Fibroblast of the aortic adventitia (primary cell): Measurements from ENCODE around the gene HOXA11. TPM values are rescaled to one million over a fixed set of nuclear protein-coding genes. Genes with fewer than 3 reads are reported as not detected.

Source experiments
- DNase-seq: peaks from one replicate; pipeline ENCODE4 v3.0.0-alpha.2; 2010; ENCODE audit warnings: low read depth
- H3K4me3 ChIP-seq: 2 replicates; pipeline ENCODE4 v1.5.1; 2011; ENCODE audit warnings: low read depth, mild to moderate bottlenecking, control low read depth, low read length, moderate library complexity
- total RNA-seq: library from RNA; depleted of rRNA; stranded (reverse); fragments of >200 nt; gene quantifications from 2 replicates; pipeline ENCODE4 v1.2.3, GENCODE V29; 2012; ENCODE audit warnings: low replicate concordance
- TF ChIP-seq, protein P1 (sequence below): IDR thresholded peaks from 2 replicates; pipeline ENCODE4 v1.5.1; 2011; ENCODE audit warnings: mild to moderate bottlenecking, low read length, control low read depth, inconsistent platforms; ENCODE audit not compliant: insufficient read depth

The HOXA11 gene
- total RNA-seq, 1 donor = not detected

DNA sequence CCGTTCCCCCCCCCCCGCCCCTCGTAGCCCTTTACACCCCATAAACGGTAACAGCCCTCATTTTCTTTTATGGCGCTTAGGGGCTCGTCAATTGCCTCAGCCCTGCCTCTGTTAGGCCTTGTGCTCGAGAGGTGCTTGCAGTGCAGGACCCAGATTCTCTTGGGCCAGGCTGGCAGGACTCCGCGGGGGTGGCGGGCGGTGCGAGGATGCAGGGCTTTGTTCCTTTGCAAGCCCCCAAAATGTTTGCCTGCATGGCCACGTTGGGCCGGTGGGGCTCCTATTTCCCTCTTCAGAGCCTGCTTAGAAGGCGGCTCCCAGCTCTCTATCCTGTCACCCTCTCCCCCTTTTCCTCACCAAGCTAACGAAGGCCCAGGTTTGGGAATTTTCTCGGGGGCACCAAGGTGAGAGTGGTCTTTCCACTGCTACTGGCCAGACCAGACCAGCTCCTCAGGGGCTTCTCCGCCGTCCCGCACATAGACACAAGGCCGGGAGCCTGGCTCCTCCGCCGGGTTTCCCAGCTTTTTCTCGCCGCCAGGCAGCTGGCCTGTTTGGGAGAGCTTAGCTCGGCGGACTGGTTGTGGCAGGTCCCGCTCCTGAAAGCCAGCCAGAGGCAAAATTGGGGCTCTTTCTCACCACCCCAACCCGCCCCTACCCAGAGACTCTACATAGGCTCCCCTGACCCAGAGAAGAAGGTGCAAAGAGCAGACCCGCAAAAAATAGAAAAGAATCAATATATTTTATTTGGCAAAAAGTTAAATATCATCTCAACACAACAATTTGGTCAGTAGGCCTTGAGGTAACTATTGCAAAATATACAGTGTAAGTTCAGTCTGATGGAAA, 23.1 kb downstream of the HOXA11 start:
- H3K4me3 ChIP-seq = no peak overlapping the region
- no peak for DNase-seq
- TF ChIP-seq, protein P1, sequence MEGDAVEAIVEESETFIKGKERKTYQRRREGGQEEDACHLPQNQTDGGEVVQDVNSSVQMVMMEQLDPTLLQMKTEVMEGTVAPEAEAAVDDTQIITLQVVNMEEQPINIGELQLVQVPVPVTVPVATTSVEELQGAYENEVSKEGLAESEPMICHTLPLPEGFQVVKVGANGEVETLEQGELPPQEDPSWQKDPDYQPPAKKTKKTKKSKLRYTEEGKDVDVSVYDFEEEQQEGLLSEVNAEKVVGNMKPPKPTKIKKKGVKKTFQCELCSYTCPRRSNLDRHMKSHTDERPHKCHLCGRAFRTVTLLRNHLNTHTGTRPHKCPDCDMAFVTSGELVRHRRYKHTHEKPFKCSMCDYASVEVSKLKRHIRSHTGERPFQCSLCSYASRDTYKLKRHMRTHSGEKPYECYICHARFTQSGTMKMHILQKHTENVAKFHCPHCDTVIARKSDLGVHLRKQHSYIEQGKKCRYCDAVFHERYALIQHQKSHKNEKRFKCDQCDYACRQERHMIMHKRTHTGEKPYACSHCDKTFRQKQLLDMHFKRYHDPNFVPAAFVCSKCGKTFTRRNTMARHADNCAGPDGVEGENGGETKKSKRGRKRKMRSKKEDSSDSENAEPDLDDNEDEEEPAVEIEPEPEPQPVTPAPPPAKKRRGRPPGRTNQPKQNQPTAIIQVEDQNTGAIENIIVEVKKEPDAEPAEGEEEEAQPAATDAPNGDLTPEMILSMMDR = no peak

DNA sequence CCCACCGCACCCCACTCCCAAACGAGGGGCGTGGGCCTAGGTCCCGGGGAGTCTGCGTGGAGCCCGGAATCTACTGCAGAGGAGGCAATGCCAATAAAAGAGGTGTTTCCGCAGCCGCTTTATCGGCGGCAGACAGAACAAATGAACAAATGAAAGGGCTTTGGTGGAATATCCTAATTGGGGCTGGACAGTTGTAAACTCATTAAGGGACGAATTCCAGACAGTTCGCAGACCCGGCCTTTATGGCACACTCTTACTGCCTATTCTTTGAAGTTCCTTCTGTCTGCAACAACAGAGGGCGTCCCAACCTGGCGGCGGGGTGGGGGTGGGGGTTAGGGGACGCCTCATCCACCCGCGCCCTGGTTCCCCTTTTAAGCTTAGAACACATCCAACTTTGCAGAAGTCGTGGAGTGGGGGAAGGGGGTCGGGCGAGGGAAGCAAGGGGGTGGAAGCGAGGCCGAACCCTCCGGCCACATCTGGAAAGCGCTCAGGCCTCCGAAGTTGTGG, 23.8 kb downstream of the HOXA11 start:
- H3K4me3 ChIP-seq = peak overlapping the region; percentile 67
- no peak for DNase-seq
- TF ChIP-seq, protein P1 = no peak

DNA sequence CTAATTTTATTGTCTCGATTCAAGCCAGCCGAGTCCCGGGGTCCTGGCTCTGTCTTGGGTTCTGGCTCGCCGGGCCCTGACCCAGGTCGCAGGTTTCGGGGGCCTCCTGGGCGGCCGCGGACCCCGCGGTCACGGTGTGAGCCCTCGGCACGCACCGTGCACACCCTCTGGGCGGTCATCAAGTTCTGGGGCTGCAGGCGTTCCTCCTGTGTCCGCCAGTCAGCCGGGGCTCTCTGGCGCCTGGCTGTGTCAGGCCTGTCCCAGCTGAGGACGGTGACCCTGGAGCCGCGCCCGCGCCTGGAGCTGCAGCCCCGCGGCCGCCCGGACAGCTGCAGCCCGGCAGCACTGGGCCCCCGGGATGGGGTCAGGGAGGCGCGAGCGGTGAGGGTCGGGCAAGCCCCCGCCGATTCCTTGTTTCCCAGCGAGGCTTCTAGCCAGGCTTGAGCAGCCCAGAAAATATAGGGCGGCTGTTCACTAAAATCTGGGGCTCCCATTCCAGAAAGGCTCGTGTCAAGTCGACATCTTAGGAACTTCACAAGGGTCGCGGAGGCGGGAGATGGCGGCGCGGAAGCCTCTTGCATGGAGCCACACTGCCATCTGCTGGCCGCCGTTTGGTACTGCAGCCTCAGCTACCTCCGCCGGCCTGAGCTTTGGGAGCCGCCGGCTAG, 24.4 kb downstream of the HOXA11 start:
- peak overlapping the region; percentile 67 for H3K4me3 ChIP-seq
- TF ChIP-seq, protein P1 = peak; percentile 96
- DNase-seq = peak; percentile 78

DNA sequence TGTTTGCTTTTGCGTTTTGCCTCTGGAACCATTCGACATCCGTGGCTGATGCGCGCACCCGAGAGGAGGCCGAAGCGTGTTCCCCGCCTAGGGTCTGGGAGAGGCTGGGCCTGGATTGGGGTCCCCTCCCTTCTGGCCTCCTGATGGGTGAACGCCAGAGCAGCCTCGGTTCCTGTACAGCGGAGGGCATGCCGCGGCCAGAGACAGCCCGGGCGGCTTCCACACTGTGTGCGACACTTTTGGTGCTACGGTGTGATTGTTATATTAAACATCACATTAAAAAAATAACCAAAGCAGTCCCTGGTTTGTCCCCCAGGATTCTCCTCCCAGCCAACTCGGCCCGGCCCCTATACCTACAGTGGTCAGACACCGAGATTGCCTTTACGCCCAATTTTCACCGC, 24.9 kb downstream of the HOXA11 start:
- TF ChIP-seq, protein P1 = no peak
- DNase-seq = no peak
- no peak overlapping the region for H3K4me3 ChIP-seq

DNA sequence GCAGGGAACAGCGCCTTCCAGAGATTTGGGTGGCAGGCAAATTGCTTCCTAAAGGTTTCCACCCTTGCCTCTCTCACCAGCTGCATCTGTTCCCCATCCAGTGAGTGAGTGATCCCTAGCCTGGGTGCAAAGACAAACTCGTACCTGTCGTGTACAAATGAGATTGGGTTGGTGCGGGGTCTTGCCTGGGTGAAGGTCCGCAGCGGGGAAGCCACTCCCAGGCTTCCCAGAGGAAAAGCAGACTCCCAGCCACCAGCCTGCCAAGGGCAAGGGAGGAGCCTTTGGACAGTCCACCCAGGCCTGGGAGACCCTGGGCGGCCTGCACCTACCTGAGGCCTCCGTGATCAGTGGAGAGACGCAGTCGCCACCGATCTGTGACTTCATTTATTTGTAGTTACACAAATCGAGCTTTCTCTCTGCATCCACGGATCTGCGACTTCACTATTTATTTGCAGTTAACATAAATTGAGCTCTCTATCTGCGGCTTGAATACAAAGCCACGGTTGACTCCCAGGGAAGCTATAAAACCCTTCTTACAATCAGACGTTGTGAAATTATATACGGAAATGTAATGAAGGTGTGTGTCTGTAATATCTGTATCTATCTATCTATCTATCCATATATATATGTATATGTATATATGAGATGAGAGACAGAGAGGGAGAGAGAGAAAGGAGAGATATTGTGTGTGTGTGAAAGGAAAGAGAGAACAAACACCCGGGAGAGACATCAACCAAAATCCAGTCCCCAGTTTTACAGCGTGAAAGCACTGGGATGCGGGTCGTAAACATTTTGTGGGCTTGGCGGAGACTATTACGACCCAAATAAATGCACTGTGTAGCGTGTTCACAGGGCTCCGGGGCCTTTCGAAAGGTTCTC, 25.5 kb downstream of the HOXA11 start:
- TF ChIP-seq, protein P1 = no peak
- H3K4me3 ChIP-seq = no peak overlapping the region
- no peak for DNase-seq
